ENCODE data around the gene GREB1L. TPM values are rescaled to one million over a fixed set of nuclear protein-coding genes. Genes with fewer than 3 reads are reported as not detected.
A peak's percentile ranks its signal among the peaks of the same experiment; 100 is the strongest.

The GREB1L gene
- polyA plus RNA-seq, 3 donors: 2.3 to 2.8 (median 2.8) TPM

DNA sequence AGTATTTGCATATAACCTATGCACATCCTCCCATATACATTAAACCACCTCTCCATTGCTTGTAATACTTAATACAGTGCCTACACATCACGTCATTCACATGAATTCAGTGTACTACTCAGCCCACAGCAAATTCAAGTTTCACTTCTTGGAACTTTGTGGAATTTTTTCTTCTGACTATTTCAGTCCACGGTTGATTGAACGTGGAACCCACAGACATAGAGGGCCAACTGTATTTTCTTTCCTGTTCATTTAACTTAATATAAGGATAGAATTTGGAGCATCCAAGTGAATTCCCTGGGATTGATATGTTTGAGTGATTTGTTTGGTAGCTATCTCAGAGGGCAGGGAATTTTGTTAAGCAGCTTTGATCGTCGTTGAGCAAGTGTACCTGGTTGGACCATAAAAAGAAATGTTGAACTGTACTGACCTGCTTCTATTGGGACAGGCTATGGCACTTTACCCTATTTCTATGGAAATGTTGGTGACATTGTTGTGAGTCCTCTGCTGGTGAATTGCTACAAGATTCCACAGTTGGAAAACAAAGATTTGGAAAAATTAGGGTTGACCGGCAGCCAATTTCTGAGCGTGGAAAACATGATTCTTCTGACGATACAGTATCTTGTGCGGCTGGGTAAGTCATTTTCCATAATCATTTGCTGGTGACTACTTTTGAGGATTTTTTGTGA lies 201.9 kb downstream of the GREB1L start:
- no peak for DNase-seq (ENCODE audit: low read depth in 3 of 3, low spot score in 2 of 3)

DNA sequence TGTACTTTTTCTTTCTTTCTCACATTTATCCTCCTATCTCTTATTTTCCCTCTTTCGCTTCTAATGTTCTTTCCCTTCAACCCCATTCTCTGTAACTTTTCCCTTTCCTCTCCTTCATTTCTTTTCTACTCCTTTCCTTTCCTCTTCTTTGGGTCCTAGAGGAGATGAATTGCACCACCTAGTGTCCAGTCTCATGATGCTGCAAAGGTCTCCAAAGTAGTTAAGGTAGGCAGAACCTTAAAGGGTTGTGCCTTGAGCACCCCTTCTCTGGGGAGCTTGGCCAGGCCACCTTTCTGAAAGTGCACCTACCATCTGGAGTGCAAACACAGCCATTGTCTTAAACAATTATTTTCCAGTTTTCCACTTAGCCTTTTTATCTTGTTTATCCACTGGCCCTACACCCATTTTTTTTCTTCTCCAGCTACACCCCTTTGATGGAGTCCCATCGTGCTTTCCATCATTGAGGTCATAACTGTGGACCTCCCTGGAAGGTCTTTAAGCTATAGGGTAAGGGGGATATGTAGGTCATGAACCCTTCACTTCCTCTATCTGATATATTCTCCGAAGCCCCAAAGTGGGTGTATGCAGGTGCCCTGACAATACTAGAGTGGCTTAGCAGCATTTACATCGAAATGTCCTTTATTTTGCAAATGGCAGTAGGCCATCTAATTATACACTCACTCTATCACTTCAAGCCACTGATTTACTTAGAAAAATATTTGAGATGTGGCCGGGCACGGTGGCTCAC lies 202.6 kb downstream of the GREB1L start:
- DNase-seq (ENCODE audit: low read depth in 3 of 3, low spot score in 2 of 3): peak in 1 of 3 donors; percentile 13

GRCh38 chr18:21448299-21448698 lies 206.3 kb downstream of the GREB1L start:
- no peak for DNase-seq (ENCODE audit: low read depth in 3 of 3, low spot score in 2 of 3)

- DNase-seq (ENCODE audit: low read depth in 3 of 3, low spot score in 2 of 3): no peak
These were observed 207.6 kb downstream of the GREB1L start for GRCh38 chr18:21449367-21450290.

DNA sequence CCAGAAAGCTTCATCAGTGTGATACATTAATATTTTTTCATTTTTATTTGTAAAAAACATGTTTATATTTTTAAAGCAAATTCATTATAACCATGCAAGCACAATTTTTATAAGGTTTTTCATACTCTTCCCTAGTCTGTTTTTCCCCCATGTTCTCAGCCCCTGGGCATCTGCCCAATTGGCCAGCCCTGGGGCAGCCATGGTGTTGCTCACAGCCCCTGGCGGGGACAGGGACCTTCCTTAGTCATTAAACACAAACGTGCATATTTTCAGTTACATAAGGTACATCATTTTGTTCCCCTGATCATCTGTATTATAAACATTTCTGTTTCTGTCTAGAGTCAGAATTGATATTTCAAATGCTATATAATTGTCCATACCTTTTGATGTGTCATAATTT lies 208.5 kb downstream of the GREB1L start:
- no peak for DNase-seq (ENCODE audit: low read depth in 3 of 3, low spot score in 2 of 3)

DNA sequence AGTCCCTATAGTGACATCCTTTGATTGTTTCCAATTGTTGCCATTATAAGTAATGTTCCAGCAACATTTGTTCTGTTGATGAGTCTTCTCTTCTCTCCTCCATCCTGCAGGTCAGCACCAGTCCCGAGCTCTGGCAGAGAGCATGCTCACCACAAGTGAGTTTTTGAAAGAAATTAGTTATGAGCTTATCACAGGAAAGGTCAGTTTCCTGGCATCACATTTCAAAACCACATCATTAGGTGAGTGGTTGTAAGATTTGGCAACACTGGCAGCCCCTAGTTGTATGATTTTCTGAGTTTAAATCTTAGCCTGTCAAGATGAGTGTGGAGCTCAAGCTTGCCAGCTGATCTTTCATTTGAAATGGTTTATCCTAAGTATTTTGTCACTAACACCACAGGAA lies 208.9 kb downstream of the GREB1L start:
- DNase-seq (ENCODE audit: low read depth in 3 of 3, low spot score in 2 of 3): no peak

DNA sequence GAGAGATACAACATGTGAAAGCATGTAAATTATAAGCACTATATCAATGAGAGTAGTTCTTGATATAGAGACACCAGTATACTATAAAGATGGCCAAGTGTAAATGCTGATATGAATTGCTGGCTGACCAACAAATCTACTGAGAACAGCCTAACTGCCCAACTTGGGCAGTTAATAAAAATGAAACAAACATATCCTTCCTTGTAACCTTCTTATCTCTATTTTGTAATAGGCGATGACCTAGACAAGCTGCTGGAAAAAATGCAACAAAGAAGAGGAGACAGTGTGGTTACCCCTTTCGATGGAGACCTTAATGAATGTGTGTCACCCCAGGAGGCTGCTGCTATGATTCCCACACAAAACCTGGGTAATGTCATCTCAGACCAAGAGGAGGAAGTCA lies 209.8 kb downstream of the GREB1L start:
- no peak for DNase-seq (ENCODE audit: low read depth in 3 of 3, low spot score in 2 of 3)

- no peak for DNase-seq (ENCODE audit: low read depth in 3 of 3, low spot score in 2 of 3)
These were observed 210.3 kb downstream of the GREB1L start for GRCh38 chr18:21452276-21452780.

- no peak for DNase-seq (ENCODE audit: low read depth in 3 of 3, low spot score in 2 of 3)
These were observed 210.9 kb downstream of the GREB1L start for GRCh38 chr18:21452796-21453510.

DNA sequence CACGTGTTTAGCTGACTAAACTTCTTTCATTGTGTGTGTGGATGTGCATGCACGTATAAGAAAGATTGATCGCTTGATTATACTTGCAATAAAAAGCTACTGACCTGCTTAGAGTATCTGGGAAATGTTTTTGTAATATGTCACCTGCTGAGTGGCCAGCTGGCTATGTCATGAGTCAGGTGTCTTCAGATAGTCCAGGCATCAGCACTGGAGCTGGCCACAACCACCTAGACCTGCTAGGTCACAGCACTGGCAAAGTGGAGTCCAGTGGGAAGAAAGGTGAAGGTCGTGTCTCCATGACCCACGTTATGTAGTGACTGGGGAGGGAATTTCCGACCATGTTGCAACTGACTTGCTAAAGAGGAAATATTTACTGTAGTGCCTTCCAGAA lies 211.5 kb downstream of the GREB1L start:
- no peak for DNase-seq (ENCODE audit: low read depth in 3 of 3, low spot score in 2 of 3)

- no peak for DNase-seq (ENCODE audit: low read depth in 3 of 3, low spot score in 2 of 3)
These were observed 212.7 kb downstream of the GREB1L start for GRCh38 chr18:21454725-21455124.

- DNase-seq (ENCODE audit: low read depth in 3 of 3, low spot score in 2 of 3): no peak
These were observed 214.6 kb downstream of the GREB1L start for GRCh38 chr18:21456428-21457178.

- no peak for DNase-seq (ENCODE audit: low read depth in 3 of 3, low spot score in 2 of 3)
These were observed 215.1 kb downstream of the GREB1L start for GRCh38 chr18:21457179-21457535.

DNA sequence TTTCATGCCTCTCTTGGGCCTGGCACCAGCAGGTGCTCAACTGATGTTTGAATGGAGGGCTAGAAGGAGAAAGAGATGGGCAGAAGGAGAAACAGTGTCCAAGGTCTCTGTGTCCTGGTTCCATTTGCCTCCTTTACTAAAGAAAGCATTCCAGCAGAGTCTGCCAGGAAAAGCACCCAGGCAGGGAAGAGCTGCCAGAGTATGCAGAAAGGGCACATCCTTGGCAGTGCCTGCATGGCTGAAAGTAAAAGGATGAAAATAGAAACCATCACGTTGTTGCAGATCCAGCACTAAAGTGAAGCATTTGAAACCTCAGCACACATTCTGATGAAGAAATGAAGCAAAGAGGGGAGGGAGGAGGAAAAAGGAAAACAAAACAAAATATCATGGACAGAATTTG lies 216.3 kb downstream of the GREB1L start:
- DNase-seq (ENCODE audit: low read depth in 3 of 3, low spot score in 2 of 3): no peak

GRCh38 chr18:21458788-21459187 lies 216.8 kb downstream of the GREB1L start:
- no peak for DNase-seq (ENCODE audit: low read depth in 3 of 3, low spot score in 2 of 3)

DNA sequence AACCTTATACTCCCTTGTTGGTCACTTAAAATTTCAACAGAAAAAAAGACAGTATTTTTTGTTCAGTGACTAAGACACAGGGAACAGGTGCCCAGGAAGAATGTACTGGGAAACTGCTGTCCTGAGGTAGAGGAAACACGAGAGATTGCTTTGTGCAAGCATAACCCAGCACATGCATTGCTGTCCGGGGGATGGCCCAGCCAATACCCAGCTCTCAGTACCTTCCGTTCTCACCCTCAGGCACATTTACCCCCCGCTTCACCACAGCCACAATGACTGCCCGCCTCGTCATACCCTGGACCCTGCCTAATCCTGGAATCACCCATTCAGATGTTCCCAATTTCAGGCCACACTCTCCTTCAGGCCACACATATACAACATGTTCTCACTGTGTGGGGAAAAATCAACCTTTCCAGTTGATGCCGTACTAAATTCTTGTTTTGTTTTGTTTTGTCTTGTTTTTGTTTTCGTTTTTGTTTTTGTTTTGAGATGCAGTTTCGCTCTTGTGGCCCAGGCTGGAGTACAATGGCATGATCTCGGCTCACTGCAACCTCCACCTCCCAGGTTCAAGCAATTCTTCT lies 217.8 kb downstream of the GREB1L start:
- DNase-seq (ENCODE audit: low read depth in 3 of 3, low spot score in 2 of 3): no peak

GRCh38 chr18:21461460-21461859 lies 219.4 kb downstream of the GREB1L start:
- no peak for DNase-seq (ENCODE audit: low read depth in 3 of 3, low spot score in 2 of 3)

GRCh38 chr18:21463718-21464117 lies 221.7 kb downstream of the GREB1L start:
- DNase-seq (ENCODE audit: low read depth in 3 of 3, low spot score in 2 of 3): no peak

DNA sequence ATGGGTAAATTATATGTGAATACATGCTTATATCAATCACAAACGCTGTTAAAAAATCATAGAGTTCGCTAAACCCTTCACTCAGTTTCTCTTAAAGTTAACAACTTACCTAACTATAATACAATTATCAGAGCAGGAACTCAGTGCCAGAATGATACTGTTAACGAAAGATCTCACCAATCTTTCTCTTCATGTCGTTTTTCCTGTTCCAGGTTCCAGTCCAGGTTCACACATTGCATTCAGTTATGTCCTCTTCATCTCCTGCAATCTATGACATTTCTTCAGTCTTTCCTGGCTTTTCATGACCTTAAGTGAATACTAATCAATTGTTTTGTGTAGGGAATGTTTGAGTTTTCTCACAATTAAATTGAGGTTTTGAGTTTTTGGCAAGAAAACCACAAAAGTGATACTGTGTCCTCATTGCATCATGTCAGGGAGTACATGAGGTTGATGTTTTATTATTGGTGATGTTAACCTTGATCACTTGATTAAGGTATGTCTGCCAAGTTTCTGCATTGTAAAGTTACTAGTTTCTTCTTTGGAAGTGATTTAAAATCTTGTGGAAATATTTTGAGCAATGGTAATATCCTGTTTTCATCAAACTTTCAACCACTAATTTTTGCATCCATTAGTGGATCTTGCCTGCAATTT lies 226.6 kb downstream of the GREB1L start:
- DNase-seq (ENCODE audit: low read depth in 3 of 3, low spot score in 2 of 3): no peak
